ENCODE data around the gene ARPC5. TPM values are rescaled to one million over a fixed set of nuclear protein-coding genes. Genes with fewer than 3 reads are reported as not detected.
"Not testable (repeated sequence)": the region's sequence is repeated elsewhere in the genome, so short reads cannot be mapped to it uniquely, and the experiment has no call there.

Gene ARPC5
- total RNA-seq: 144 and 149 TPM in 2 replicates

DNA sequence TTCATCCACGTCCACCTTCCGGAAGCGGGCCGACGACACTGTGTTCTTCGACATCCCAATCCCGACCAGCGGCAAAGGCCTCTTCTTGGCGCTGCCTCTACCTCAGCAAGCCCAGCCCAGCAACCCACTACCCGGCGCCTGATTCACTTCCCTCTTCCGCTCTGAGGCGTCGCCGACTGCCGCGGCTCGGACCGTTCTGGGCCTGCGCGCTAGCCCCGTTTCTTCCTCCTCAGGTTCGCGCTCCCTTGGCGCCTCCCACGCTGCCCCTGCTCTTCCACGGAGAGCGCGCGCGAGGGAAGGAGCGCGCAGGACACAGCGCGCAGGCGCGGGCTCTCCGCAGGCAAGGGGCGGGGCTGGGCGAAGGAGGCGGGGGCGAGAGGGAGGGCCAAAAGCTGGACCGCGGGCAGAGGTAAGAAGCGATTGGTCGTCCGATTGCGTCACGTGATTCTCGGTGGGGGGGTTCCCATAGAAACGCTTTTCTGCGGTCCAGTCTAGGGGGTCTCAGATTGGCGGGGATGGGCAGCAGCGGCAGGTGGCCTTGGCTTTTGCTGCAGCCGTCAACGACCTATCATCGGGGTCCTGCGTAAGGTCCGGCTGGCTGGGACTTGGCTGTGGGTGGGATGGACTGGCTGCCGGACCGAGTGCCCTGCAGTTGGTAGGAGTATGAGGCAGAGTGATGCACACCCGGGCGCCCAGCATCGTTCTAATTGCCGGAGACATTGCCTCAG is at the start of gene ARPC5:
Gene ARPC5 (minus strand): TSS at position 178 of the 728 bp plus-strand sequence. CDS start 124 bp downstream, at position 54.
- H3K9me3 Mint-ChIP-seq: no peaks in the 10 kb centered on the region
- intact Hi-C loops (cut with micrococcal nuclease): loop anchor here (1.0 to 10.0 kb wide), 7 partner anchors 45 to 1409 kb away; partner anchors contain the start of genes C1orf21, DHX9, EDEM3 and NCF2
- H3K4me1 Mint-ChIP-seq: peaks cover 29% of the 10 kb centered on the region
- H3K36me3 Mint-ChIP-seq (ENCODE audit: low read depth): peaks cover 18% of the 10 kb centered on the region
- peaks cover 11% of the 10 kb centered on the region for H3K27me3 Mint-ChIP-seq
- H3K4me3 Mint-ChIP-seq: peak within 1 kb of the TSS; percentile 98
- DNase-seq: peak; percentile 99
- peak within 1 kb of the TSS; percentile 100 for H3K27ac Mint-ChIP-seq

DNA sequence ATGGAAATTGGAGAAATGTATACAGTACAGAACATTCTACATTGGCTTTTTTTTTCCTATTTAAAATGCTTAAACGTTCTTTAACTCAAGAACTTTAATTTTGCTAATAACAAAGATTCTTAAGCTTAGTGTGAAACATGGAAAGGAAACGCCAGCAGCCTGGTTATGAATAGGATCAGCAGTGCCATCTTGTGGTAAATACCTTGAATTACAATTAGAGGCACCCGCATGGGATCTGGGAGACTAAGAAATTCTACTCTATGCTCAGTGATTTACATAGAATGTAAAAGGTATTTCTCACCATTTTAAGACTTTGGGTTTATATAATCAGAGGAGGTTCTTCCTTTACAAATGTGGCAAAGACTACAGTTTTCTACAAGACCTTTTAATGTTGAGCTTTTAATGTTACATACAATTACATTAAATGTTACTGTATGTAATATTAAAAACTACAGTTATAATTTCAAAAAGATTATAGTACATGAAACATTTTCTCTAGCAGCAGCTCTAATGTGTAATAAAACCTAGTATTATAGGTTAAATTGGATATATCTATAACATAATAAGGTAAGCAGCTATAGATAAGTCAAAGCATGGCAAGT is 49.6 kb upstream of the ARPC5 start:
- DNase-seq: peak; percentile 78
- intact Hi-C loops (cut with micrococcal nuclease): loop anchor here (1.0 to 10.0 kb wide), 5 partner anchors 30 to 400 kb away; no protein-coding TSS in a partner anchor
- Mint-ChIP-seq H3K4me1 (peaks cover 11% of the 10 kb centered on the region), H3K9me3 (no peaks in the 10 kb centered on the region), H3K27me3 (peaks cover 30% of the 10 kb centered on the region), H3K36me3 (ENCODE audit: low read depth) (no peaks in the 10 kb centered on the region), H3K4me3 (no peak overlapping the region), H3K27ac (no peak overlapping the region)

DNA sequence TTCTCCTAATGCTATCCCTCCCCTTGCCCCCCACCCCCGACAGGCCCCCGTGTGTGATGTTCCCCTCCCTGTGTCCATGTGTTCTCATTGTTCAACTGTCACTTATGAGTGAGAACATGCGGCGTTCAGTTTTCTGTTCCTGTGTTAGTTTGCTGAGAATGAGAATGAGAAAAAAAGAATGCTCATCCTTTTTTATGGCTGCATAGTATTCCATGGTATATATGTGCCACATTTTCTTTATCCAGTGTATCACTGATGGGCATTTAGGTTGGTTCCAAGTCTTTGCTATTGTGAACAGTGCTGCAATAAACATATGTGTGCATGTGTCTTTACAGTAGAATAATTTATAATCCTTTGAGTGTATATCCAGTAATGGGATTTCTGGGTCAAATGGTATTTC is 43.8 kb upstream of the ARPC5 start:
- H3K9me3 Mint-ChIP-seq; H3K4me1 Mint-ChIP-seq; H3K27ac Mint-ChIP-seq; intact Hi-C loops (cut with micrococcal nuclease); H3K36me3 Mint-ChIP-seq (ENCODE audit: low read depth); DNase-seq; H3K4me3 Mint-ChIP-seq: not testable (repeated sequence)
- peaks cover 38% of the 10 kb centered on the region for H3K27me3 Mint-ChIP-seq

DNA sequence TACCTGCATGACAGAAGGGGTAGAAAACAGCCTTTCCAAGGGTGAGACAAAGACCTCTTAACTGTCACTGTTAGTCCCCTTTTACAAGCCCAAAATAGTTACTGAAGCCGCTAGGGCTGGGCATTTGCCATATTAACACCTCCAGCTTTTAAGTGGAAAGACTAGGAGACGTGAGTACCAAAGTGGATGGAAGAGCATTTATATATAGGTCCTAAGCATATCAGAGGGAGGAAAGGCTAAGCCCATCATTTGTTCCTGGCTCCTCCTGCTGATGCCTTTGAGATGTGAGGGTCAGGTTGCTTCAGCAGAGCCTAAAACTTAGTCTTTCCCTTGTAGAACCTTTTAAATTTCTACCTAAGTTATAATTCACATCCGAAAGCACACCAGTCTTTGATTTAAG is 43.2 kb upstream of the ARPC5 start:
- no peak overlapping the region for H3K4me3 Mint-ChIP-seq
- intact Hi-C loops (cut with micrococcal nuclease): no loop called here
- no peaks in the 10 kb centered on the region for H3K36me3 Mint-ChIP-seq (ENCODE audit: low read depth)
- peaks cover 39% of the 10 kb centered on the region for H3K27me3 Mint-ChIP-seq
- H3K9me3 Mint-ChIP-seq: no peaks in the 10 kb centered on the region
- no peak for DNase-seq
- H3K4me1 Mint-ChIP-seq: peaks cover 6% of the 10 kb centered on the region
- no peak overlapping the region for H3K27ac Mint-ChIP-seq

DNA sequence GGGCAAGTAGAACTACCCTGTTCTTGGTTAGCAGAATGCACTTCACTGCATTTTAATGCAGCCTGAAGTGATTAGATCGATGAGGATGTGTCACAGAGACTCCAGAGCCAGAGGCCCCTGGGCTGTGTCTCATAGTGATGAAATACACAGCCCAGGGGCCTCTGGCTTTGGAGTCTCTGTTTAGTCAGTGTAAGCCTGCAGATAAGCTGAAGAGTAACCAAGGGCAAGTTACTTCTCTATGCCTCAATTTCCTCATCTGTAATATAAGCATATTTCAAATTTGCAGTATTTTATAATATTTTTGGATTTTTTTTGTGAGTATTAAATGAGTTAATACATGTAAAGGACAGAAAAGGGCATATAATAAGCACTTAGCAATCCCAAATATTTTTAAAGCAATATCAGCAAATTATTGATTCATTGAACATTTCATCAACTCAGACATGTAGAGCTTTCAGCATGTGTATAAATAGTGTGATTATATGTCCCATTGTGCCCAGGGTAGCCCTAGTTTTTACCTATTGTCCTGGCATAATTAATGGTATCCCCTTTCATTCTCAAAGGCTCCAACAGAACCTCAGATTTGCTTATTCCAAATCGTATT is 41.1 kb upstream of the ARPC5 start:
- Mint-ChIP-seq H3K4me1 (no peaks in the 10 kb centered on the region), H3K9me3 (no peaks in the 10 kb centered on the region), H3K27me3 (peaks cover 30% of the 10 kb centered on the region), H3K36me3 (ENCODE audit: low read depth) (no peaks in the 10 kb centered on the region), H3K4me3 (no peak overlapping the region), H3K27ac (no peak overlapping the region)
- DNase-seq: no peak
- intact Hi-C loops (cut with micrococcal nuclease): no loop called here

DNA sequence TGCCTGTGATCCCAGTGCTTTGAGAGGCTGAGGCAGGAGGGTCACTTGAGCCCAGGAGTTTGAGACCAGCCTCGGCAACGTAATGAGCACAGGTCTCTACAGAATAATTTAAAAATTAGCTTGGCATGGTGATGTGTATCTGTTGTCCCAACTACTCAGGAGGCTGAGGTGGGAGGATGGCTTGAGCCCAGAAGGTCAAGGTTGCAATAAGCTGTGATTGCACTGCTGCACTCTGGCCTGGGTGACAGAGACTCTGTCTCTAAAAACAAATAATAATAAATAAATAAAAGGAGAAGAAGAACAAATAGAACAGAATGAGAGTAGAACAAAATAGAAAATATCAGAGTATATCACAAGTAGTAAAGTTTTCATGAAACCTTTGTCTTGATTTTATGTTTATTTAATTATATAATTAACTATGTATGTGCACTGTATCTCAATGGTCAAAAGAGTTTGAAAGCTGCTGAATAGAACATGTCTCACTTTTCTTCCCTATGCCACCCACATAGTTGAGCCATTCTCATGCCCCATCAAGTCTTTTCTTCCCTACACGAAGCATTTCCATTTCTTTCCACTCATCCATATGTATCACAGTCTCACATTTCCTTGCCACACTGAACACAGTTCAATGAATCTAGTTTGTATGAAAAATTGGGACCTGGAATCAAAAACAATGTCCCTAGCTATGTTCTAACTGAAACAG is 40.5 kb upstream of the ARPC5 start:
- H3K36me3 Mint-ChIP-seq (ENCODE audit: low read depth): no peaks in the 10 kb centered on the region
- DNase-seq: no peak
- intact Hi-C loops (cut with micrococcal nuclease): no loop called here

DNA sequence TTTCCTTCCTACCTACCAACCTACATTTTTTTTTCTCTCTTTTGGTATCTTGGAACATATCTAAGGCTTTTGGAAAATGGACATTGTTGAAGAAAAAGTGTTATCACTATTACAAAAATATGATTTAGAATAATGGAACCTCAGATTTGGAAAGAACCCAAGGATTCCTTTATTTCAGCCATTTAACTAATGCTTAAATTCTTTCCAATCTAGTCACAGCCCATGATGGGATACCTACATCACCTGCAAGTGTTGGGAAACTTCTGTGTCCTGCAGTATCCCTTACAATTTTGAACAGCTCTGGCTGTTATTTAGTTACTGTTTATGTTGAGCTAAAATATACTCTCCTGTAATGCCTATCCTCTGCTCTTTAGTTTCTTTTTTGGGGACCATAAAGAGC is 39.8 kb upstream of the ARPC5 start:
- no peak for DNase-seq
- Mint-ChIP-seq H3K4me1 (no peaks in the 10 kb centered on the region), H3K36me3 (ENCODE audit: low read depth) (no peaks in the 10 kb centered on the region), H3K4me3 (no peak overlapping the region), H3K27me3 (peaks cover 25% of the 10 kb centered on the region), H3K9me3 (no peaks in the 10 kb centered on the region), H3K27ac (no peak overlapping the region)
- intact Hi-C loops (cut with micrococcal nuclease): no loop called here

More for the DNA sequence above, 40.5 kb upstream of the ARPC5 start:
- no peaks in the 10 kb centered on the region for H3K9me3 Mint-ChIP-seq
- no peak overlapping the region for H3K4me3 Mint-ChIP-seq
- H3K27me3 Mint-ChIP-seq: peaks cover 25% of the 10 kb centered on the region
- no peaks in the 10 kb centered on the region for H3K4me1 Mint-ChIP-seq
- no peak overlapping the region for H3K27ac Mint-ChIP-seq

DNA sequence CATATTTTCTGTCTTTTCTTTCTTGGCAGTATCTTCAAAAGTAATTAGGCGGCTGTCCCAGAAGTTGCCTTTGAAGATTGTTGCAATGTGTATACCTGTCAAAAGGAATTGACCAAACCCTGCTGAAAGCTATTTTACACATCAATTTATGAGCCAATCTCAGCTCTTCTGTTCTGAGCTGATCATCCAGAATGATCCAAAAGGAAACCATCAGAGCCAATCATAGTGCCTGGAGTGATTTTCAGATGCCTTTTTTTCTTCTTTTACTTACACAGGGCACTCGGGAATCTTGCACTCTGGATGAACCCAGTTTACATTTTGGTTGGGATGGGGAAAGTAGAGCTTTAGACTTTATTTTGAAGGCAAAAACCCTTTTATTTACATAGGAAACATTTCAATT is 39.3 kb upstream of the ARPC5 start:
- no peak overlapping the region for H3K4me3 Mint-ChIP-seq
- no peaks in the 10 kb centered on the region for H3K36me3 Mint-ChIP-seq (ENCODE audit: low read depth)
- intact Hi-C loops (cut with micrococcal nuclease): no loop called here
- H3K4me1 Mint-ChIP-seq: no peaks in the 10 kb centered on the region
- no peak for DNase-seq
- H3K27ac Mint-ChIP-seq: no peak overlapping the region
- peaks cover 25% of the 10 kb centered on the region for H3K27me3 Mint-ChIP-seq
- no peaks in the 10 kb centered on the region for H3K9me3 Mint-ChIP-seq

DNA sequence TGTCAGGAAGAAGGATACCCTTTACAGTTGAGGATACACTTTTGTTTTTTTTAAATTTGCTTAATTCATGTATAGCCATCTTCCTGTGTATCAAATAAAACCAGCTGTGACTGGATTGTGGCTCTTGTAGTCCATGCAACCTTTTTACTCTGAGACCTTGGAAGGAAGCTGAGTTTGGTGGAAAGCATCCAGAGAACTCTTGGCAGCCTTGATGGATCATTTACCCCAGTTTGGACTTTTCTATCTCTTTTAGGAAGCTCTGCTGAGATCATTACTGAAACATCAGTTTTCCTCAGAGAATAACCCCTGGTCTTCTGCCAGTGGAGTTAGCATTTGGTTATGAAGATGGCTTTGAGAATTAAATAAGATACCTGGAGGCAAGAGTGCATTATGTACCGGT is 38.8 kb upstream of the ARPC5 start:
- no peak overlapping the region for H3K4me3 Mint-ChIP-seq
- no peaks in the 10 kb centered on the region for H3K4me1 Mint-ChIP-seq
- H3K9me3 Mint-ChIP-seq: no peaks in the 10 kb centered on the region
- no peak overlapping the region for H3K27ac Mint-ChIP-seq
- peaks cover 24% of the 10 kb centered on the region for H3K27me3 Mint-ChIP-seq
- DNase-seq: no peak
- intact Hi-C loops (cut with micrococcal nuclease): no loop called here
- H3K36me3 Mint-ChIP-seq (ENCODE audit: low read depth): no peaks in the 10 kb centered on the region

DNA sequence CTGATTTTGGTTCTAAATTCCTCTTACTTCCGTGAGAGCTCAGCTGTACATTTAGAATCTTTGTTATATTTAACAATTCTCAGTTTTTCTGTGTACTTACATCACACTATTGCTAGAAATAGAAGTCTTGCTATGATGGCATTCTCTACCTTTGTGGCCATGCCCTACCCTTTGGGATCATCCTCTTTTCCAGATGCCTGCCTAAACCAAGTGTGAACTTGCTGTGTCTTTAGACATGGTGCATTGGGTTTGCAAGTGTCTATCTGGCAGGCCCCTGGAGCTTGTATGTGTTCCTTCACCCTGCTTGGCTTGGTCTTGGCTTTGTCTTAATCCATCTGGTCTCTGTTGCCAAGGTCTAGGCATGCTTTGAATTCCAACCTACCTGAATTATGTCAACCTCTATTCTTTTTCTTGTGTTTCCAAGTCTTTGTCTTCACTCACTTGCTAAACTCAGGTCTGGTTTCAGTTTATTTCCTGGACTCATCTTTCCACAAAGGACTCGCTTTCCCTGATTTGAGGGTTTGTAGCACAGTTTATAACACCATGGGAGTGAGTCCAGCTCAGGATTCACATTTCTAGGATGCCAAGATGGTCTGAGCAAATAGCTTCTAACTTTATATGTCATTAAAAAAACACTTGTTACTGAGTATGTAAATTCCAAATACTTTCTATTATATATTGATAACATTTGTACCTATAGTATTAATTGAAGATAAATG is 38.2 kb upstream of the ARPC5 start:
- Mint-ChIP-seq H3K4me3 (no peak overlapping the region), H3K27ac (no peak overlapping the region), H3K9me3 (no peaks in the 10 kb centered on the region), H3K4me1 (no peaks in the 10 kb centered on the region), H3K27me3 (peaks cover 24% of the 10 kb centered on the region), H3K36me3 (ENCODE audit: low read depth) (no peaks in the 10 kb centered on the region)
- DNase-seq: no peak
- intact Hi-C loops (cut with micrococcal nuclease): no loop called here

DNA sequence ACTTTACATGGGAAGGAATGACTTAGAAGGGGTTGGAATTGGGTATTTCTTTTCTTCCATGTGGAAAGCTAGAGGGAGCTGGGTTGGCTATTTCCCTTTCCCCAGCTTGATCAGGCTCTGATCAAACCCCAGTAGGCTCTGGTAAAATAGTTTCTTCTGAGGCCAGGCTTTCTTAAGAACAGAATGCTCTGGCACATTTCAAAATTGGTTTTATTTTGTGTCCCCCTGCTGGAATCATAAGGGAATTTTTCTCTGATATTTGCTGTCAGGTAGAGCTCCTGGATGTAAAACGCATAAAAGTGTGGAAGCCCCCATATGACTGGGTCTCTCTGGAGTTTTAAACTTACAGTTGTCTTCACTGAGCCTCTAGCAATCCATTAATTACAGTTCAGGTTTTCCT is 34.6 kb upstream of the ARPC5 start:
- Mint-ChIP-seq H3K36me3 (ENCODE audit: low read depth) (no peaks in the 10 kb centered on the region), H3K4me1 (no peaks in the 10 kb centered on the region), H3K27me3 (peaks cover 16% of the 10 kb centered on the region), H3K9me3 (no peaks in the 10 kb centered on the region), H3K4me3 (no peak overlapping the region), H3K27ac (no peak overlapping the region)
- no peak for DNase-seq
- intact Hi-C loops (cut with micrococcal nuclease): no loop called here

DNA sequence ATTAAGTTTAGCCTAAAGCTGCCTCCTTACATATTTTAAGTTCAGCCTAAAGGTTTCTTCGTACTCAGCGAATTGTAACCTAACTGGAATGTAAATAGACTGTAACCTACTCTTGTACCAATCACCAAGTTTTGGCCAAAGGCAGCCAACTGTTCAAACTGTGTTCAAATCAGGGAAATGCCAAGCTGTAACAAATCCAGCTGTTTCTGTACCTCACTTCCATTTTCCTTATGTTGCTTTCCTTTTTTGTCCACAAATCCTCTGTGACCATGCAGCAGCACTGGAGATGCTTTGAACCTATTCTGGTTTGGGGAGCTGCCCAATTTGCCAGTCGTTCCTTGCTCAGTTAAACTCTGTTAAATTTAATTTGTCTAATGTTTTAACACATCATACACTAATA is 20.8 kb upstream of the ARPC5 start:
- H3K4me3 Mint-ChIP-seq: no peak overlapping the region
- H3K9me3 Mint-ChIP-seq: peaks cover 3% of the 10 kb centered on the region

DNA sequence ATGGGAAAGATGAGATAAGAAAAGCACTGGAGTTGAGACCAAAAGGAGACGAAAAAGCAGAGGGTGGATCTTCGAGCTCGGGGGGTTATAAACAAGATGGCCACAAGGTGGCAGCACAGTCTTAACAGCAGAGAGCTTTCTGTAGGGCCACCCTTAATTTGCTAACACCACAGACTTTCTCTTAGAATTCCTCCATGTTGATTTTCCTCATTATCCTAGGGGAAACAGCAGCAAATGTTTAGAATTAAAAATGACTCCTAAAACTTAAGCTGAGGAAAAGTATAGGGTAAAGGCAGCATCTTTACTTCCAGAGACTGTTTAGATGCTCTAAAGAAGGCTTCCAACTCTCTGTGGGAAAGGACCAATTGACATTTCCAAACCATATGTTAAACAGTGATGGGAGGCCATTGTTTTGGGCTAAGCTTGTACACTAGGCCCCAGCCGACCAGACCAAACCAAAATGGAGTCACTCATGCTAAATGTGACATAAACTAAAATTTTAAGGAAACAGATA is 20.0 kb upstream of the ARPC5 start:
- Mint-ChIP-seq H3K27ac (peak overlapping the region; percentile 30), H3K4me3 (no peak overlapping the region), H3K4me1 (peaks cover 35% of the 10 kb centered on the region), H3K36me3 (ENCODE audit: low read depth) (no peaks in the 10 kb centered on the region), H3K9me3 (peaks cover under 1% of the 10 kb centered on the region), H3K27me3 (peaks cover 4% of the 10 kb centered on the region)
- peak; percentile 92 for DNase-seq
- intact Hi-C loops (cut with micrococcal nuclease): loop anchor here (1.0 to 10.0 kb wide), 3 partner anchors 30 to 569 kb away; no protein-coding TSS in a partner anchor

More for the DNA sequence above, 20.8 kb upstream of the ARPC5 start:
- H3K36me3 Mint-ChIP-seq (ENCODE audit: low read depth): no peaks in the 10 kb centered on the region
- intact Hi-C loops (cut with micrococcal nuclease): loop anchor here (10.0 kb wide), 1 partner anchor 568 kb away; no protein-coding TSS in a partner anchor
- H3K27ac Mint-ChIP-seq: no peak overlapping the region
- peaks cover 6% of the 10 kb centered on the region for H3K27me3 Mint-ChIP-seq
- no peak for DNase-seq
- H3K4me1 Mint-ChIP-seq: peaks cover 33% of the 10 kb centered on the region

Data from activated CD4-positive, alpha-beta T cell treated with anti-CD3 and anti-CD28 coated beads, Interleukin-2, amount 10 ng/mL, durations not matched to agents 24 days and 14 days (primary cell).